ENCODE results near the gene CNMD. TPM values are rescaled to one million over a fixed set of nuclear protein-coding genes. Genes with fewer than 3 reads are reported as not detected.

The CNMD gene
- total RNA-seq, 1 experiment from 2014 or later: 2.6 TPM

- intact Hi-C loops (cut with micrococcal nuclease; ENCODE audit: unreplicated experiment): no loop called here
- H3K4me3 ChIP-seq (ENCODE audit: low read depth, low read length, poor library complexity, severe bottlenecking): peak overlapping the region; percentile 51
Observed at GRCh38 chr13:52738719-52739467, 727 bp downstream of the CNMD start.

GRCh38 chr13:52737965-52738364, 1.7 kb downstream of the CNMD start:
- Histone ChIP-seq H3K4me1 (ENCODE audit: insufficient read depth, low read length, poor library complexity, severe bottlenecking) (peaks cover 10% of the 10 kb centered on the region), H3K36me3 (ENCODE audit: insufficient read depth, low read length, poor library complexity, severe bottlenecking) (no peaks in the 10 kb centered on the region), H3K4me3 (ENCODE audit: low read depth, low read length, poor library complexity, severe bottlenecking) (no peak overlapping the region), H3K27me3 (replicated peaks; ENCODE audit: insufficient read depth, low read depth, low read length, poor library complexity) (peaks cover 20% of the 10 kb centered on the region), H3K9me3 (ENCODE audit: low read depth, low read length, poor library complexity, severe bottlenecking) (no peaks in the 10 kb centered on the region), H3K27ac (ENCODE audit: low read depth, low read length, poor library complexity, severe bottlenecking) (no peak overlapping the region)
- CTCF ChIA-PET: no interaction called here
- POLR2A ChIA-PET (ENCODE audit: low non-redundant PET): no interaction called here
- intact Hi-C loops (cut with micrococcal nuclease; ENCODE audit: unreplicated experiment): no loop called here
- no peak for TF ChIP-seq EZH2 (IDR thresholded peaks at IDR 0.05; ENCODE audit: borderline replicate concordance, low read depth, low read length, poor library complexity, severe bottlenecking)
- no peak for DNase-seq (ENCODE audit: low spot score)
- BruUV-seq (replicated peaks): no TSS peak

More at GRCh38 chr13:52738719-52739467, 727 bp downstream of the CNMD start:
- Histone ChIP-seq H3K4me1 (ENCODE audit: insufficient read depth, low read length, poor library complexity, severe bottlenecking) (peaks cover 10% of the 10 kb centered on the region), H3K27ac (ENCODE audit: low read depth, low read length, poor library complexity, severe bottlenecking) (no peak overlapping the region), H3K27me3 (replicated peaks; ENCODE audit: insufficient read depth, low read depth, low read length, poor library complexity) (peaks cover 20% of the 10 kb centered on the region), H3K36me3 (ENCODE audit: insufficient read depth, low read length, poor library complexity, severe bottlenecking) (no peaks in the 10 kb centered on the region), H3K9me3 (ENCODE audit: low read depth, low read length, poor library complexity, severe bottlenecking) (no peaks in the 10 kb centered on the region)
- TF ChIP-seq CTCF (conservative IDR thresholded peaks at IDR 0.05; ENCODE audit: low read depth, low read length) (peak; percentile 64), EZH2 (IDR thresholded peaks at IDR 0.05; ENCODE audit: borderline replicate concordance, low read depth, low read length, poor library complexity, severe bottlenecking) (no peak)
- peak; percentile 61 for DNase-seq (ENCODE audit: low spot score)
- ChIA-PET CTCF (interaction anchor here (1.0 kb wide), 1 partner anchor 57 kb away, joined by 6 read pairs; no protein-coding TSS in a partner anchor), POLR2A (ENCODE audit: low non-redundant PET) (no interaction called here)
- BruUV-seq (replicated peaks): no TSS peak

GRCh38 chr13:52737451-52737850, 2.2 kb downstream of the CNMD start:
- intact Hi-C loops (cut with micrococcal nuclease; ENCODE audit: unreplicated experiment): no loop called here
- Histone ChIP-seq H3K9me3 (ENCODE audit: low read depth, low read length, poor library complexity, severe bottlenecking) (no peaks in the 10 kb centered on the region), H3K36me3 (ENCODE audit: insufficient read depth, low read length, poor library complexity, severe bottlenecking) (no peaks in the 10 kb centered on the region), H3K27me3 (replicated peaks; ENCODE audit: insufficient read depth, low read depth, low read length, poor library complexity) (peaks cover 20% of the 10 kb centered on the region), H3K4me1 (ENCODE audit: insufficient read depth, low read length, poor library complexity, severe bottlenecking) (peaks cover 10% of the 10 kb centered on the region), H3K4me3 (ENCODE audit: low read depth, low read length, poor library complexity, severe bottlenecking) (no peak overlapping the region), H3K27ac (ENCODE audit: low read depth, low read length, poor library complexity, severe bottlenecking) (no peak overlapping the region)
- ChIA-PET CTCF (no interaction called here), POLR2A (ENCODE audit: low non-redundant PET) (no interaction called here)
- no peak for DNase-seq (ENCODE audit: low spot score)
- TF ChIP-seq CTCF (conservative IDR thresholded peaks at IDR 0.05; ENCODE audit: low read depth, low read length) (no peak), EZH2 (IDR thresholded peaks at IDR 0.05; ENCODE audit: borderline replicate concordance, low read depth, low read length, poor library complexity, severe bottlenecking) (no peak)
- no TSS peak for BruUV-seq (replicated peaks)

- no peak overlapping the region for H3K27ac ChIP-seq (ENCODE audit: low read depth, low read length, poor library complexity, severe bottlenecking)
- H3K36me3 ChIP-seq (ENCODE audit: insufficient read depth, low read length, poor library complexity, severe bottlenecking): no peaks in the 10 kb centered on the region
- H3K9me3 ChIP-seq (ENCODE audit: low read depth, low read length, poor library complexity, severe bottlenecking): no peaks in the 10 kb centered on the region
- H3K27me3 ChIP-seq (replicated peaks; ENCODE audit: insufficient read depth, low read depth, low read length, poor library complexity): peaks cover 20% of the 10 kb centered on the region
- H3K4me3 ChIP-seq (ENCODE audit: low read depth, low read length, poor library complexity, severe bottlenecking): no peak overlapping the region
- no TSS peak for BruUV-seq (replicated peaks)
- ChIA-PET CTCF (no interaction called here), POLR2A (ENCODE audit: low non-redundant PET) (no interaction called here)
- TF ChIP-seq CTCF (conservative IDR thresholded peaks at IDR 0.05; ENCODE audit: low read depth, low read length): no peak
- TF ChIP-seq EZH2 (IDR thresholded peaks at IDR 0.05; ENCODE audit: borderline replicate concordance, low read depth, low read length, poor library complexity, severe bottlenecking): no peak
- DNase-seq (ENCODE audit: low spot score): no peak
- intact Hi-C loops (cut with micrococcal nuclease; ENCODE audit: unreplicated experiment): no loop called here
- H3K4me1 ChIP-seq (ENCODE audit: insufficient read depth, low read length, poor library complexity, severe bottlenecking): peaks cover 10% of the 10 kb centered on the region
Observed at GRCh38 chr13:52736891-52737290, 2.7 kb downstream of the CNMD start.
